GM23248 (cell line): ENCODE data around the gene IGSF11.

Experiments used
- EZH2 ChIP-seq: fragments of 200-600 bp; sonication (generic); IDR thresholded peaks from 2 replicates; pipeline ENCODE4 v1.6.1; 2018; ENCODE audit warnings: antibody characterized with exemption, mild to moderate bottlenecking; ENCODE audit not compliant: insufficient read depth, poor library complexity, severe bottlenecking
- EZH2phosphoT487 ChIP-seq: fragments of 200-600 bp; sonication (generic); IDR thresholded peaks from 2 replicates; pipeline ENCODE4 v1.6.1; 2018; ENCODE audit warnings: antibody characterized with exemption, moderate library complexity, mild to moderate bottlenecking, low read depth; ENCODE audit not compliant: insufficient read depth

- TF ChIP-seq EZH2 (no peak), EZH2phosphoT487 (no peak)
These were observed 102.7 kb downstream of the IGSF11 start for GRCh38 chr3:118931996-118932395.
